Measurements from ENCODE around the gene ANKRD52.
A peak's percentile ranks its signal among the peaks of the same experiment; 100 is the strongest.

The ANKRD52 gene

DNA sequence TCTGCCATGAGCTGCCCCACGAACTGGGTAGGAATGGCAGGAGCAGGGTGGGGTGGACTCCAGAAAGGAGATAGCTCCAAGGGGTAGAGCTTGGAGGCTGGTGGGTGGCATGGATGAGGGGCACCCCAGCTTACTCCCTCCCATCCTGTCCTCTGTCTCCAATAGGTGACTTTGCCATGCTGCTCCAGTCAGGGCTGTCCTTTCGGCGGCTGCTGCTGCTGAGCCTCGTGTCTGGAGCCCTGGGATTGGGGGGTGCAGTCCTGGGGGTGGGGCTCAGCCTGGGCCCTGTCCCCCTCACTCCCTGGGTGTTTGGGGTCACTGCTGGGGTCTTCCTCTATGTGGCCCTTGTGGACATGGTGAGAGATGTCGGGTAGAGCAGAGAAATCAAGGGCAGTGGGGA lies 21.2 kb downstream of the ANKRD52 start:
- DNase-seq = no peak

DNA sequence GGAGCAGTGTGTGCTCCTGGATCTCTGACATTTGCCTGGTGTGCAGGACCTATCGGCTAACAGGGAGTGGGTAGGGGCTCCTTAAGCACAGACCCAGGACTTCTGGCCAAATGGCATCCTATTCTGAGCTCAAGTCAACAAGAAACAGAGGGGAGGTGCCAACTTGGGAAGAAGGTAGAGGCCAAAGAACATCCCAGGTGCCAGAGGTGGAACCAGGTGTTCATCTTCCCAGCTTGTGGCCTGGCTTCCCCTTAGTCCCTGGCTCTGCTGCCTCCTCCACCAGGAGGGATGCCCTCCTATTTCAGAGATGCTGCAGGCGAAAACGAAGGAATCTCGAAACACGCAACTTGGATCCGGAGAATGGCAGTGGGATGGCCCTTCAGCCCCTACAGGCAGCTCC lies 22.1 kb downstream of the ANKRD52 start:
- DNase-seq = no peak

DNA sequence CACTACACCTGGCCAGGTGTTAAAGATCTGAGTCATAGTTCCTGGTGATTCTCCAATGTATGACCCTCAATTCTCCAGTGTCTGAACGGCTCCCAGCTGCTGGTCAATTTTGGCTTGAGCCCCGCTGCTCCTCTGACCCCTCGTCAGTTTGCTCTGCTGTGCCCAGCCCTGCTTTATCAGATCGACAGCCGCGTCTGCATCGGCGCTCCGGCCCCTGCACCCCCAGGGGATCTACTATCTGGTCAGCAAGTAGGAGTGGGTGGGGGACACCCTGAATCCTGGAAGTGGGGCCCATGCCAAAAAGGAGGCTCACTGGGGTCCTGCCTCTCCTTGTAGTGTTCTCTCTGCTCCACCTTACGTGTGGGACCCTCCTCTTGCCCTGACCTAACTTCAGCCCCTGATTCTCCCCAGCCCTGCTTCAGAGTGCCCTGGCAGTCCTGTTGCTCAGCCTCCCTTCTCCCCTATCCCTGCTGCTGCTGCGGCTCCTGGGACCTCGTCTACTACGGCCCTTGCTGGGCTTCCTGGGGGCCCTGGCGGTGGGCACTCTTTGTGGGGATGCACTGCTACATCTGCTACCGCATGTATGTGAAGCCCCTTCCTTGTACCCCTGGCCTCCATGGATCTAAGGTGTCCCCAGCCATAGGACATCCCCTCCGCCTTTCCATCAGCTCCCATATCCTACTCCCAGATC lies 23.3 kb downstream of the ANKRD52 start:
- DNase-seq = no peak

DNA sequence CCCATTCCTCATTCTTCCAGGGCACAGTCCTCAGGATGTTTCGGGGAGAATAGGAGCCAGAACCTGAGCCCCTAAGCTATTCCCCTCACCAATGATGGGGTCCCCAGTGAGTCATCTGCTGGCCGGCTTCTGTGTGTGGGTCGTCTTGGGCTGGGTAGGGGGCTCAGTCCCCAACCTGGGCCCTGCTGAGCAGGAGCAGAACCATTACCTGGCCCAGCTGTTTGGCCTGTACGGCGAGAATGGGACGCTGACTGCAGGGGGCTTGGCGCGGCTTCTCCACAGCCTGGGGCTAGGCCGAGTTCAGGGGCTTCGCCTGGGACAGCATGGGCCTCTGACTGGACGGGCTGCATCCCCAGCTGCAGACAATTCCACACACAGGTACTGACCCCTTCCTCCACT lies 27.0 kb downstream of the ANKRD52 start:
- DNase-seq = no peak

DNA sequence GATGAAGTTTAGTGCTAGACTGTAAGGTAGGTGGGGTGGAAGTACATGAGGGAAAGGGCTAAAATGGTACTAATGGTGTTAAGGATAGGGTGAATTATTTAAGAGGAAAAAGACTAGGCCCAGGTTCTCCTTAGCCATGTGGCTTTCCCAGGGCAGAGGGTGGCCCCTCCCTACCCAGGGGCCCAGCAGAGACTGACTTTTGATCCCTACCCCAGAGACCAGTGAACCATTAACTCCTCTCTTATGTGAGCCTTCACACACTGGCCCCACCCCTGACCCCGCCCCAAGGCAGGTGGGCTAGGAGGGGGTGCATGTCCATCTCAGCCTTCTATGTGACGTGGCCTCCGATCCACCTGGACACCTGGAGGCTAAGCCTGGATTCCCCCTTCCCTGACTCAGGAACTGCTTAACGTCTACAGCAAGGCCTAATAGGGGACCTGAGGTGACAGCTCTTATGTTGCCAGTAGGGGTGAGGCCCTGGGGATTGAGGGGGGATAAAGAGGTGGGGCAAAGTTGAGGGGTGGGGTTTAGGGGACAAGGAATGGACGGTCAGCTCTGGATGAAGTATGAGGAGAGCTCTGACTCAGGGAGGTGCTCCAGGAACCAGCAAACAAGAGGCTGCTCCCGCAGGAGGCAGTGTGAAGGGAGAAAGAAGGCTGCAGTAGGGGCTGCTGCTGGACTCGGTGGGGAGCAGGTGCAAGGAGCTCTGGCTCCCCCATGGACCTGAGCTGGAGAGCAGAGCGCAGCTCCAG lies 27.6 kb downstream of the ANKRD52 start:
- DNase-seq = no peak

DNA sequence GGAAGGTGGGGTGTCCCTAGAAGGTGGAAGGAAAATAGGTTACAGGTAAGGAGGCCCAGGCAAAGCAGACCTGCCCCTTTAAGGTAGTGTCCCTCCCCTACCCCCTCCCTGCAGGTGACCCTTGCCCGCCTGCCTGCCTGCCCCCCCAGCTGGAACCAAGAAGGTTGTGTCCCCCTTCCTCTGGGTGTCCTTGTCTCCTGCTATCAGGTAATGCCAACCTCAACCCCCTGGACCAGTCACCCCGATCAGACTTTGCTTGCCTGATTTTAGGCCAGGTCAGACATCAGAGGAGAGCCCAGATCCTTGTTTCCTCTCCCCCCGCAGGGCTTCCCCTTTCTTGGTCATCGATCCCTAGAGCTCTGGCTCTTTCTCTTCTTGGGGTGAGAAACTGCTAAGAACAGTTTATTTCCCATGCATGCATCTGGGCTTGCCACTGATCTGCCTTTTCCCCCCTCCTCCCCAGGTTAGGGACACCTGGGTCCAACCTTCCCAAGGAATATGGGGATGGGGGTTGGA lies 28.2 kb downstream of the ANKRD52 start, which contains the start of gene SLC39A5:
Gene SLC39A5 (plus strand): TSS at position 136 of the 516 bp plus-strand sequence. CDS start 1,224 bp downstream, outside the sequence.
- no peak for DNase-seq

DNA sequence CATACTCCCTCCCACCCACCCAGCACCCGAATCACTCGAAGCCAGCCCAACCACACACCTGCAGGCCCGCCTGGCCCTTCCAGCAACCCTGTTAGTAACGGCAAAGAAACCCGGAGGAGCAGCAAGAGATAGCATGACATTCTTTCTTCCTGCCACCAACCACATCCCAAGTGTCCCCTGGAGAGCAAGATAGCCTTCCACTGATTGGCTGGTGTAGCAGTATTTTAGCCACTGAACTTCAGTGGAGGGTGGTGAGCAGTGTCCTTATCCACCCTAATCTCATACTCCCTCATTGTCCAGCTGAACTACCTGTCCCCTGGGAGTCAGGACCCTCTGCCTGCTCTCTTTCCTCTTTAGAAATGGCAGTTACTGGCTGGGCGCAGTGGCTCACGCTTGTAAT lies 29.1 kb downstream of the ANKRD52 start:
- DNase-seq = no peak

DNA sequence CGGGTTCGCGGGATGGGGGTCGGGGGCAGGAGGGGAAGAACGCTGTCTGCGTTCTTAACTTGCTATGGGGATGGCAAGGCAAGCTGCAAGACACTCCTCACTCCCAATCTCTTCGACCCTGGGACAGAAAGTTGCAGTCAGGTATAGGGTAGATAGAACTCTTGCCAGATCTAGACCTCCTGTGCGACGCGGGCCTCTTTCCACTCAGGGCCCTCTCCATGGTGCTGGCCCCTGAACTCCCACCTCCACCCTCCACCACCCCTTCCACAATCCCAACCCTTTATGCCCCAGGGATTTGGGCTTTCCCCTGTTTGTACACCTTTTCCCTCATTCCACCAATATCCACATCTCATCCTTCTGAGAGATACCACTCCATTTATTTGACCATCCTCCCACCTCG lies 33.2 kb downstream of the ANKRD52 start:
- no peak for DNase-seq

DNA sequence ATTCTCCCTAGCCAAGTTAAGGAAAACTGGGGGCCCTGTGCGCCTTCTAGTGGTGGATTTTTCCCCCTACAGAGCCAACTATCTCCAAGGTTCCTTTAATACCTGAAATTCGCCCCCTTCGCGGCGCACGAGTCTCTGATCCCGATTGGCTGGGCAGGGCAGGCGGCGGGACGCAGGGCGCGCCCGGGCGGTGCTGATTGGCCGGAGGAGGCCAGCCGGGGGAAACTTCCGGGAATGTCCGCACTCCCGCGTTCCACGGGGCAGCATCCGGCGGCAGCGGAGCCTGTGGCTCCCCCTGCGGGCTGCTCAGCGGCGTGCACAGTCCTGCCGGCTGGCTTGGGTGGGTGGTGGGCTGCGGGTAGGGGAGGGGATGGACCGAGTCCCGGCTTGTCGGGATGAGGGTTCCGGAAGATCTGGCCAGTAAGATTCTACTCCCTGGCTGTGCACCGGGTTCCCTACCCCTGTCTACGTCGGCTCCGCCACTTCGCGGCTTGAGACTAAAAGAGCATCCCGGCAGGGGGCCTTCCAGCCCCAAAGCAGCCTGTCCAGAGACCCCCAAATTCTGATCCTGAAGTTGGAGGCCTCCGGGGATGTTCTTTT lies 34.0 kb downstream of the ANKRD52 start, which contains the start of gene NABP2:
Gene NABP2 (plus strand): TSS at position 241 of the 600 bp plus-strand sequence. CDS start 515 bp downstream, outside the sequence.
- DNase-seq = peak; percentile 98

DNA sequence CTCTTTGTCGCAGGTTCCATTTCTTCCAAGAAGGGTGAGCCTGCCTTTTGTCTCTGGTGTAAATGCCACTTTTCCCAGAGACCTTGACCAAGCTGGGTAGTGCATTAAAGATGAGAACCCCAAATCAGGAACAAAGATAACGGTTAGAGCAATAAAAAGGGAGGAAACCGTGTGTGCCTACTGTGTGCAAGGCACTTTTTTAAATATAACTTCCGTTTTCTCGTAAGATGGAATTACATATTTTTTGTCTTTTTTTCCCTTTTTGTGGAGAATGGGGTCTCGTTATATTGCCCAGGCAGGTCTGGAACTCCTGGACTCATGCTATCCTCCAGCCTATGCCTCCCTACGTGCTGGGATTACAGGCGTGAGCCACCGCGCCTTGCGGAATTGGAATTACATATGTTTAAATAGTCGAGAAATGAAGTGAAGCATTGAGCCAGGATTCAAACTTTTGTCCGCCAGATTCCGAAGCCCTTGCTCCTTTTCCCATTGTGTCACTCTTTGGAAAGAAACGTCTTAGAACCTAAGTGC lies 34.5 kb downstream of the ANKRD52 start:
- no peak for DNase-seq

DNA sequence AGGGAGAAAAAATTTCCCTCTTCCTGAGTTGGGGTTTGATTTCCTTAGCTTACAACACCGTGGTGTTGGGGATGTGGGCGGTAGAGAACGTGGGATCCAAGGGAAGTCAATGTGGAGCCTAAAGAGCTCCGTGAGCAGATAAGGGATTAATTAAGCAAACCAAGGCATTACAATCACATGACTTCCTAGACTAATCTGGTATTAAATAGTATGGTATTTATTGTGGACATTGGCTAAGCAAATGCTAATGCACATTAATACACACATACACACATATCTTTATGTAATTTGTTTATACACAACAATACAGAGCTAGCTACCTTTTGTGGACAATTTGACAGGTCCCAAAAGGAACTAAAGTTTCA lies 35.7 kb downstream of the ANKRD52 start:
- DNase-seq = no peak

DNA sequence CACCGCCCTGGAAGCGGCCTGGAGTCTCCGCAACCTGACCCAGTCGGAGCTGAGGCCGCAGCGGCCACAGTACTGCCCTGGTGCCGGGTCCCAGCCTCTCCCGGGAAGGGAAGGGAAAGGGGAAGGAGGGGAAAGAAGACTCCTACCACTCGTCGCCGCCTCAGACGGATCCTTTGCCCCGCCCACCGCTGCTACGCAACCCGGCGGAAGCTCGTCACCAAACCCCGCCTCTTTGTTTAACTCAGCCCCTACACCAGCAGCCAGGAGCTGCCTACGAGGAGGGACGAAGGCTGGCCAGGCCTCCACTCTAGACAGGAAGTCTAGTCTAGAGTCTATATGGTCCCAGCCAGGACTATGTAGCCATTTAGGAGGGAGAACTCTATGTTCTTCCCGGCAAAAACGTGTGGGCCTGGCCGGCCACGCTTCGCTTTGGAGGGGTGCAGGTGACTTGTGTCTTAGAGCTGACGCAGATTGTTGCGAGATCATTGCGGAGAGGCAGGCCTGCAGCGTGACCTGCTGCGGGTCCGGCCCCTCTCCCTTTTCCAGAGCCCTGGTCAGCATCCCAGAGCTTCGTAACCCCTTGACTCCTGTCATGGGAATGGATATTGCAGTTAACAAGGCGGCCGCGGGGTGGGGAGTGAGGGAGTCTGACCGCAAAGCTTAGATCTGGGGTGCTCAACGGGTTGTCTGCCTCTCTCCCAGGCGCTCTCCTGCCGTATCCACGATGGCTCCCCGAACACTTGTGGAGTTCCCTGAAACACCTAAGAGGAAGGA lies 36.2 kb downstream of the ANKRD52 start, which contains the start of gene RNF41:
Gene RNF41 (minus strand): TSS at position 166 of the 774 bp plus-strand sequence. CDS start 7,875 bp downstream, outside the sequence.
- peak; percentile 96 for DNase-seq

DNA sequence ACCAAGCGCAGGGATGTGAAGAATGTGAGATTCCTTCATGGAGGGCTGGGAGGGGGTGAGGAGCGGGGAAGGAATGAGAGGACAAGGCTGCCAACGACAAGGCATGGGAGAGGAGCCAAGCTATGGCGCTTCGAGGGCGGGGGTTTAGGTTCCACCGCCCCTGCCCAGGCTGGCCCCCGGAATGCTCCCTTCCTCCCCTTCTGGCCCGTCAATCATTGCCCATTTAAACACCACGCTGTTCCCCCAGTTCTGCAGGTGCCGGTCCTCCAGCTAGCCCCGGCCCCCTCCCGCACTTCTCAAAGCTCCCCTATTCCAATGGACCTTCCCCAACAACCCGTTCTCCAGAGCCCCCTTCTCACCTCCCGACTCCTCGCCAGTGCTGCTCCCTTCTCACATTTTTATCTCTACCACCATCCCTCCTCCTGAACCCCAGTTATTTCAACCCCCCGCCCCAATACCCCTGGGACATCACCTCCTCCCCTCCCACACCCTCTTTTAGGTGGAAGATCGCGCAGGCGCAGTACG lies 36.9 kb downstream of the ANKRD52 start:
- DNase-seq = no peak

DNA sequence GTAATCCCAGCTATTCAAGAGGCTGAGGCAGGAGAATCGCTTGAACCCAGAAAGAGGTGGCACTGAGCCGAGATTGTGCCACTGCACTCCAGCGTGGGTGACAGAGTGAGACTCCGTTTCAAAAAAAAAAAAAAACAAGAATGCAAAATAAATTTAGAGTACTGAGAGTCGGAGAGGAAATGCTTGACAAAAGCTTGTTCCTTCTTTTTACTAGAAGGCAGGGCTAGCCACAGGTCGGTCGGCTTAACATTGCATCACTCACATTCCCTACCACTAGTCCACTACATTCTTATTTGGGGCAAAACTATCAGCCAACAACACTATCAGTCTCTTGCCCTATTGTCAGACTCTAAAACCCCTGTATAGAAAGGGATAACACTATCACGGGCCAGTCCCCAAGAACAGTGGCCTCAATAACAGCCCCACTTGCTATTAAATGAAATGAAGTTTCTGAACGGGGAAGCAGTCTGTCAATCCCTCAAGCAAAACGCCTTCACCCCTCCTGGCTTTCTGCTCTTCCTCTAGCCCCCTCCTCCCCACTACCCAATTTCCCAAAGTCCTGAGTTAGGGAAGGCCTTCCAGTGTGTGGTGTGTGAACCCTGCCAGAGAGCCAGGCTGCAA lies 37.5 kb downstream of the ANKRD52 start:
- DNase-seq = no peak

DNA sequence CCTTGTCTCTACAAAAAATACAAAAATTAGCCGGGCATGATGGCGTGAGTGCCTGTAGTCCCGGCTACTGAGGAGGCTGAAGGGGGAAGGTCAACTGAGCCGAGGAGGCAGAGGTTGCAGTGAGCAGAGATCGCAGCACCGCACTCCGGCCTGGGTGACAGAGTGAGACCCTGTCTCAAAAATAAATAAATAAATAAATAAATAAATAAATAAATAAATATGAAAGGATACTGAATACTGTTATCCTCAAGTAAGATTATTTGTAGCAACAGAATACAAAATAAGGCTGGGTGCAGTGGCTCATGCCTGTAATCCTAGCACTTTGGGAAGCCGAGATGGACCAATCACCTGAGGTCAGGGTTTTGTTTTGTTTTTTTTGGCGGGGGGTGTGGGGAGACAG lies 38.3 kb downstream of the ANKRD52 start:
- DNase-seq = no peak

DNA sequence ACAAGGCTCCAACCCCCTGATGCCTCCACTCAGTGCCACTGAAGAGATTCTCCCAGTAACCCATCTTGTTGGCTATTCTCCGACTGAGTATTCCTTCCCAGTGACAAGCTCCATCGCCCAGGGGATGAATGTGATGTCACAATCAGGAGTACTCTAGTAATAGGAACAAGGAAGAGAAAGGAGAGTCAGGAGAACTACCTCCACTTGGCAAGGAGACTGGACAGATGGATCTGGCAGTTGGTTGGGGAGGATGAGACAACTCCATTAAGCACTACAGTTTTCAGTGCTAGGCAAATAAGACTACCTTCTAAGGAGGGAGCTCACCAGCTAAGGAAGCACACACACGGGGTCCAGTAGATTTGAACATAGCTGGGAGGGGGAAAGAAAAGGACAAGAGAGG lies 41.7 kb downstream of the ANKRD52 start:
- DNase-seq = no peak

DNA sequence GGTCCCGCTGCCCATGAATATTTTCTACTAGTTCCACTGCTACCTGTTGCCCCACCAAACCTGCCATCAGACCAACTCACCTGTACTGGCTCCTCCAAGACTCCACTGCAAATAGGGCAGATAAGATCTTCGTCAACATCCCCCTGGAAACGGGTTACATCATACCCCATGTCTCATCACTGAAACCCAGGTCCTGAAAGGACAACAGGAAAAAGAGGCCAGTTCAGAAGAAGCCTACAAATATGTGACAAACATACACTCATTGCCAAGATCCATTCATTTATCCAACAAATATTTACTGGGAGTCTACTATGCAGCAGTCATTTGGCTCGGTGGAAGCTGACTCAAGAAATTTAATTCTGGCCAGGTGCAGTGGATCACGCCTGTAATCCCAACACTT lies 44.3 kb downstream of the ANKRD52 start:
- DNase-seq = no peak

DNA sequence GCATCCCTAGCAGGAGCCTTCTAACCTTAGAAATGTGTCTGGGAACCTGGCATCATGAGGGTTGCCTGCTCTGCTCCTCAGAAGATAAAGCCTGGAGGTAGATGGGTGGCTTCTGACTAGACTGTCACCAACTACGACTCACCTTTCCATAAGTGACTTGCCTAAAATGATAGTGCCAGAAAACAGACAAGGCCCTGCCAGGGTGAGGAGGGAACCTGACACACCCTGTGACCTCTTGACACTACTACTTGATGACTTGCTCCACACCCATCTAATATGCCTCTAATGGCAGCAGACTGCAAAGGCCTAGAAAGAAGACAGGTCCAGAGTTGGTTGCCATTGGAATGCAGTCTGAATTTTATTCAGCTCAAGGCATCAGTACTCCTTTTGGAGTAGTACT lies 45.8 kb downstream of the ANKRD52 start:
- DNase-seq = no peak

DNA sequence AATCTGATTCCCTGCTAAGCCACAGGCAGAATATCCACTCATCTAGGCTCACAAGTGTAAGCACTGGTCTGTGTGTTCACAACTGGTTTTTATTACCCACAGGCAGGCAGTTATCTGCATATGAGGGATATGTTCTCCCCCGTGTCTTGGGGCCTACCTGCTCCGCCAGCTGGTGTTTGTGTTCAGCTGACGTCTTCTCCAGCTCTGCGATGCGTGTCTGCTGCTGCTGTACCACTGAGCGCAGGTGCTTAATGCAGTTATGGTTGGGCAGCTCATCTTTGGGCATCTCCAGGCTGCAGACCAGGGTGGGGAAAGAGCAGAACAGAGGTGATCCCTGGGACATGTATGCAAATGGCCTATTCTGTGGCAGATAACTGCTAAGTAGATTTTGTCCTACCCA lies 50.2 kb downstream of the ANKRD52 start:
- DNase-seq = no peak

DNA sequence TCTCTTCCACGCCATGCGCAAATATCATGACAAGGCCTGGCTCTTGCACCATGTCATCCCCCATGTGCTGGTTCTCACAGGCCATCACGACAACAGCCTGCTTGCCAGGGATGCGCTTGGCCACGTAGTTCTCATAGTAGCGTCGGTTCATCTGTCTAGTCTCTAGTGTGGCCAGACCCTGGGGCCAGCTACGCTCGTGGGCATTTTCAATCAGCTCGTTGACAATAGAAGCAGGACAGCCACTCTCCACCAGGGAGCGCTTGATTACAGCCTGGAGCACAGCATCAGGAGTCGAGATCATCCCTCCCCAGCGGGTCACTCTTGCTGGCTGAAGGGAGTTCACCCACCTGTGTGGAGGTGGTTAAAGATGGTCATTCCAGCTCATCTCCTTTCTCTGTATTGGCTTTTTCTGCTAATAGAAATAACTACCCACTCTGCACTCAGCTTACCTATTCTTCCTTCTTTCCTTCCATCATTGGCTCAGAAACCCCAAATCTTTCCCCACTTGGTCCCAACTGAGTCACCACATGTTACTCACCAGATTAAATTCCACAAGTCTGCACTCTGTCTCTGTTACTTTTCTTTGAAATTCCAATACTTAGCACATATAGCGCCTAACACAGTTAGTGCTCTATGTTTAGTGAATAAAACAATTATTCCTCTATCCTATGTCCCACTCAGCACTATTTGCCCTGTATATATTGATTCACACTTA lies 51.6 kb downstream of the ANKRD52 start:
- peak; percentile 30 for DNase-seq

DNA sequence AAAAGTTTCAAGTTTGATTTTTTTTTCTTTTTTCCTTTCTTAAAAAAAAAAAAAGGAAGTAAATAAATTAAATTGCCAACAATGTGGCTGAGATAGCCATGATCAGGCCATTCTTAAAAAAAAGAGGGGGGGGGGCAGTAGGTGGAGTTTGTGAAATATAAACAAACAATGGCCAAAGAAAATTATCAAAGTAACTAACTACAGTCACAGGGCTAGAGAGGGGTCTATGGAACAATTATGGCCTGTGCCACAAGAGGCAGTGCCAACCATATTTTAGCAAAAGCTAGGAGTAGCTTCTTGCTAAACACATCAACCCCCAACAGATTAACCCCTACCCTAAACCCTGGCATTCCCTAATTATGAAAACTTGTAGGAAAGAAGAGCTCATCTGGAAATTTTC lies 52.7 kb downstream of the ANKRD52 start:
- DNase-seq = no peak
